Vagina (tissue), 2 donors: ENCODE results near the gene RHOT2.

Source experiments
- POLR2A ChIP-seq, 2 donors: fragments of 450-650 bp; IDR thresholded peaks; one replicate each; pipeline ENCODE4 v1.6.1; 2017; ENCODE audit warnings: antibody characterized with exemption in 2 of 2, mild to moderate bottlenecking in 2 of 2, moderate library complexity in 2 of 2
- POLR2AphosphoS5 ChIP-seq, 2 donors: sonication (generic); formaldehyde crosslinking; IDR thresholded peaks; one replicate each; pipeline ENCODE4 v1.9.0; 2017; ENCODE audit warnings: antibody characterized with exemption in 2 of 2, mild to moderate bottlenecking in 2 of 2, low read depth in 1 of 2; ENCODE audit not compliant: insufficient read depth in 1 of 2
- TF ChIP-seq, protein P1 (sequence below), 3 experiments: fragments of 450-650 bp in 2 of 3; fragments of 200-600 bp in 1 of 3; sonication (generic) in 1 of 3; IDR thresholded peaks; one replicate each; pipeline ENCODE4 v1.5.1; 2017 to 2019; ENCODE audit warnings: antibody characterized with exemption in 3 of 3, mild to moderate bottlenecking in 2 of 3, moderate library complexity in 2 of 3

- peak in 1 of 2 donors; percentile 61 for TF ChIP-seq POLR2AphosphoS5 (IDR thresholded peaks at IDR 0.05; ENCODE audit: insufficient read depth in 1 of 2, low read depth in 1 of 2)
- TF ChIP-seq, protein P1, sequence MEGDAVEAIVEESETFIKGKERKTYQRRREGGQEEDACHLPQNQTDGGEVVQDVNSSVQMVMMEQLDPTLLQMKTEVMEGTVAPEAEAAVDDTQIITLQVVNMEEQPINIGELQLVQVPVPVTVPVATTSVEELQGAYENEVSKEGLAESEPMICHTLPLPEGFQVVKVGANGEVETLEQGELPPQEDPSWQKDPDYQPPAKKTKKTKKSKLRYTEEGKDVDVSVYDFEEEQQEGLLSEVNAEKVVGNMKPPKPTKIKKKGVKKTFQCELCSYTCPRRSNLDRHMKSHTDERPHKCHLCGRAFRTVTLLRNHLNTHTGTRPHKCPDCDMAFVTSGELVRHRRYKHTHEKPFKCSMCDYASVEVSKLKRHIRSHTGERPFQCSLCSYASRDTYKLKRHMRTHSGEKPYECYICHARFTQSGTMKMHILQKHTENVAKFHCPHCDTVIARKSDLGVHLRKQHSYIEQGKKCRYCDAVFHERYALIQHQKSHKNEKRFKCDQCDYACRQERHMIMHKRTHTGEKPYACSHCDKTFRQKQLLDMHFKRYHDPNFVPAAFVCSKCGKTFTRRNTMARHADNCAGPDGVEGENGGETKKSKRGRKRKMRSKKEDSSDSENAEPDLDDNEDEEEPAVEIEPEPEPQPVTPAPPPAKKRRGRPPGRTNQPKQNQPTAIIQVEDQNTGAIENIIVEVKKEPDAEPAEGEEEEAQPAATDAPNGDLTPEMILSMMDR (IDR thresholded peaks at IDR 0.05) = peak; percentile 15 to 47 (median 40)
- no peak for TF ChIP-seq POLR2A (IDR thresholded peaks at IDR 0.05)
Observed at GRCh38 chr16:660459-661183, 7.3 kb upstream of the RHOT2 start.
